Measurements from ENCODE around the gene PI4K2B.
"Not testable (repeated sequence)": the region's sequence is repeated elsewhere in the genome, so short reads cannot be mapped to it uniquely, and the experiment has no call there.

PI4K2B gene

GRCh38 chr4:25245181-25245580 is 11.3 kb downstream of the PI4K2B start:
- no peak for DNase-seq

GRCh38 chr4:25246680-25247611 is 13.1 kb downstream of the PI4K2B start:
- no peak for DNase-seq

DNA sequence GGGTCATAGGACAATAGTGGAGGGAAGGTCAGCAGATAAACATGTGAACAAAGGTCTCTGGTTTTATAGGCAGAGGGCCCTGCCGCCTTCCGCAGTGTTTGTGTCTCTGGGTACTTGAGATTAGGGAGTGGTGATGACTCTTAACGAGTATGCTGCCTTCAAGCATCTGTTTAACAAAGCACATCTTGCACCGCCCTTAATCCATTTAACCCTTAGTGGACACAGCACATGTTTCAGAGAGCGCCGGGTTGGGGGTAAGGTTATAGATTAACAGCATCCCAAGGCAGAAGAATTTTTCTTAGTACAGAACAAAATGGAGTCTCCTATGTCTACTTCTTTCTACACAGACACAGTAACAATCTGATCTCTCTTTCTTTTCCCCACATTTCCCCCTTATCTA is 15.0 kb downstream of the PI4K2B start:
- not testable (repeated sequence) for DNase-seq

GRCh38 chr4:25249494-25249893 is 15.7 kb downstream of the PI4K2B start:
- DNase-seq, result not testable (repeated sequence)

GRCh38 chr4:25252230-25253070 is 18.6 kb downstream of the PI4K2B start:
- no peak for DNase-seq

- no peak for DNase-seq
These were observed 19.2 kb downstream of the PI4K2B start for GRCh38 chr4:25253071-25253445.

- not testable (repeated sequence) for DNase-seq
These were observed 20.0 kb downstream of the PI4K2B start for GRCh38 chr4:25253786-25254185.

- DNase-seq, result no peak
These were observed 25.2 kb downstream of the PI4K2B start for GRCh38 chr4:25258980-25259578.

DNA sequence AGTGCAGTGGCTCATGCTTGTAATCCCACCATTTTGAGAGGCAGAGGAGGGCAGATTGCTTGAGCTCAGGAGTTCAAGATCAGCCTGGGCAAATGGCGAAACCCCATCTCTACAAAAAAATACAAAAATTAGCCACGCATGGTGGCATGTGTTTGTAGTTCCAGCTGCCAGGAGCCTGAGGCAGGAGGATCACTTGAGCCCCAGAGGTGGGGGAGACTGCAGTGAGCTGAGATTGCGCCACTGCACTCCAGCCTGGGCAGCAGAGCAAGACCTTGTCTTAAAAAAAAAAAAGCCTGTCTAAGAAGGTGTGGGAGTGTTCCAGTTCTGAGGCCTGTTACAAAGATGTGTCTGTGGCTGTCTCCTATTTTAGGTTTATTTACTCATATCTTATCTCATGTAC is 38.0 kb downstream of the PI4K2B start:
- DNase-seq, result no peak

GRCh38 chr4:25280210-25280609 is 46.4 kb downstream of the PI4K2B start:
- DNase-seq, result no peak

DNA sequence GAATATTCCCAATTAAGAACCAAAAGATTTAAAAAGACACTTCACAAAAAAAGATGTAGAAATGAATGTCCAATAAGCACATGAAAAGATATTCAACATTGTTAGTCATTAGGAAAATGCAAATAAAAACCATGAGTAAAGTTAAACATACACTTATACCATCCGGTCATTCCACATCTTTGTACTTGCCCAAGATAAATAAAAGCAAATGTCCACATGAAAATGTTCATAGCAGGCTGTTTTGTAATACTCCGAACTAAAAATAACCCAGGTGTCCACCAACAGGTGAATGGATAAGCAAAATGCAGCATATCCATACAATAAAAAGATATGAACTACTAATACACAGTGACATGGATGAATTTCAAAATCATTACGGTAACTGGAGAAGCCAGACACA is 50.1 kb downstream of the PI4K2B start:
- DNase-seq, result no peak

- no peak for DNase-seq
These were observed 50.6 kb downstream of the PI4K2B start for GRCh38 chr4:25284466-25284865.

GRCh38 chr4:25290490-25291067 is 56.7 kb downstream of the PI4K2B start:
- no peak for DNase-seq

DNA sequence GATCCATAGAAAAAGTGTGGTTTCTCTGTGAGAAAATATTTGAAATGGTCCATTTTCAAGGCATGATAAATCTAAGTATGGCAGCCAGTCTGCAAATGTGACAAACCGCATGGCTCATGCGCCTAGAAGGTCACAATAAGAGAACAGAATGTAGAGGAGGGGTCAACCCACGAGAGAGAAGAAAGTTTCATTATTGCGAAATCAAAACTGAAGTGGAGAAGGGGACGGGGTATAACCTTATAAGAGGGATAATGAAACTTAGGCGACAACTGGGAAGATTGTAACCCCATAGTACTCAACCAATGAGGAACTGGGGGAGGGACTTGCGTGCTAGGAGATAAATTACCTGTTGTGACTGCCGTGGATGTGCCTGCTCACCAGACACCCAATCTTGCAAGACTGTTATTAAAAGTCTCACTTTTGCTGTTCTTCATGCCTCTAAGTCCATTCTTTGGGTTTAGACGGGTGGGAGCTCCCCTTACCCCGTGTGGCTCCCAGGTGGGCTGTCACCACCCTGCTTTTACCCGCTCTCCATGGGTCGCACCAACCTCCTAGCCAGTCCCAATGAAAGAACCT is 57.4 kb downstream of the PI4K2B start:
- no peak for DNase-seq

DNA sequence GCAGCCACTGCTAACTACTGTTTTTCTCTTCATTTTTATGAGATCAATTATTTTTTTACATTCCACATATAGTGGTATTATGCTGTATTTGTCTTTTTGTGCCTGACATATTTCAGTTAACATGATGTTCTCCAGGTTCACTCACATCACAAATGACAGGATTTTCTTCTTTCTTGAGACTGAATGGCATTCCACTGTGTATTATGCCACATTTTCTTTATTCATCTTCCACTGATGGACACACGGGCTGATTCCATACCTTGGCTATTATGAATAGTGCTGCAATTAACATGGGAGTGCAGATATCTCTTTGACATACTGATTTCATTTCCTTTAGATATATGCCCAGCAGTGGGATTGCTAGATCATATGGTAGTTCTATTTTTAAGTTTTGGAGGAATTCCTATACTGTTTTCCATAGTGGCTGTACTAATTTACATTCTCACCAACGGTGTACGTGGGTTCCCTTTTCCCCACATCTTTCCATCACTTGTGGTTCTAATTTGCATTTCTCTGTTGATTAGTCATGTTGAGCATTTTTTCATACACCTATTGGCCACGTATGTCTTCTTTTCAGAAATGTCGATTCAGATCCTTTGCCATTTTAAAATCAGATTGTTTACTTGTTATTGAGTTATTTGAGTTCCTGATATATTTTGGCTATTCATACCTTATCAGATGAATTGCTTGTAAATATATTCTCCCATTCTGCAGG is 63.9 kb downstream of the PI4K2B start:
- DNase-seq, result no peak

DNA sequence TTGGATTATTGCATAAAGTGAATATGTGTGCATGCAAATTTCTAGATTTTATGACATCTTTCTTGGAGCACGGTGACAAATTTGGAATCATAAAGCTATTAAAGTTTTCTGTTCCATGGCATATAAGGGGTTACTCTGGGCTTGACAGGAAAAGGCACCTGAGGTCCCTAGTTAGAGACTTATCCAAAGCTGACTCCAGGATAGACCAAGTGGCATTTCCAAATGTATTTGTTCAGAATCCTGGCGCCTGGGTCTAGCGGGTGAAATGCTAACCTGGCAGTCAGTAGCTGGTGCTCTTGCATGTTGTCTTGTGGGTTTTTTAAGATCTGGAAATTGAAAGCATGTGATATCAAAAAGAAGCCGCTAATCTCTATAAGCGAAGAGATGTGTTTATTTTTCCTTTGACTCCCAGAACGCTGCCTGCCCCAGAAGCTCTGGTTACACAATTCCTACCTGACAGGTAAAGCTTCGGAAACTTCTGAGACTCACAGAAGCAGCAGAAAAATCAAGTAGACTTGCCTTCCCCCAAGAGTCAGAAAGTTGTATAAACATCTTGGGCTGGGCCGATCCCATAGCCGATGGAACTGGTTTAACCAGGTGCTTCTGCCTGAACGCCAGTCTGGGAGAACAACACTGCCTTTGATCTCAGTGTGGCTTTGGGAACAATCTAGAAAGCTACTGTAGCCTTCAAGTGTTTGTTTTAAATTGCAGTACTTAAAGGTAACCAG is 65.8 kb downstream of the PI4K2B start:
- DNase-seq, result no peak

DNA sequence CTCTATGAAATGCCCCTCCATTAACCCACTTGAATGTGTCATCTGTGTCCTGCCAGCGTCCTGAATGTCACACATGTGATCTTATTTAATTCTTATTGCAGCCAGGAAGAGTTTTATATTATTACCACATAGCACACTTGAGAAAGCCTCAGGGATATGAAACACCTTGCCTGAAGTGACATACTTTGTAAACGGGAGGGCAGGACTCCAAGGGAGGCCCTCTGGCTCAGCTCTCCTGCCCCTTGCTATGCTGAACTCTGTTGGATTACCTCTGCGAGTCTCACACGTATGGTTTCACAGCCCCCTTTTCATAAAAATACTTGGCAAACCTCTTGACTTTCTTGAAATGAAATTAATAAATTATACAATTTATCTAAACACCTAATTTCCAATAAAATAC is 67.6 kb downstream of the PI4K2B start:
- DNase-seq, result no peak

- DNase-seq, result no peak
These were observed 68.8 kb downstream of the PI4K2B start for GRCh38 chr4:25302626-25303025.

- no peak for DNase-seq
These were observed 69.7 kb downstream of the PI4K2B start for GRCh38 chr4:25303578-25303977.

- no peak for DNase-seq
These were observed 72.8 kb downstream of the PI4K2B start for GRCh38 chr4:25306518-25307057.

GRCh38 chr4:25307596-25307995 is 73.8 kb downstream of the PI4K2B start:
- DNase-seq, result peak; percentile 46
